ENCODE measurements around the gene PKDREJ.

- TF ChIP-seq EP300 (IDR thresholded peaks at IDR 0.05) (no peak), CTCF (IDR thresholded peaks at IDR 0.05) (no peak), POLR2AphosphoS5 (IDR thresholded peaks at IDR 0.05) (no peak), POLR2A (IDR thresholded peaks at IDR 0.05) (no peak)
These were observed 50.9 kb downstream of the PKDREJ start for GRCh38 chr22:46212195-46212594.

Data from upper lobe of left lung (tissue), 4 donors.